Ectodermal cell (in vitro differentiated cells): ENCODE results near the gene CDY2A.
"Not testable (repeated sequence)": the region's sequence is repeated elsewhere in the genome, so short reads cannot be mapped to it uniquely, and the experiment has no call there.

Experiments
- H3K27ac ChIP-seq: 2 replicates; pipeline ENCODE4 v1.7.0; 2013; ENCODE audit warnings: mild to moderate bottlenecking, low read depth, low read length; ENCODE audit not compliant: insufficient read depth, poor library complexity, severe bottlenecking
- H3K27me3 ChIP-seq: 2 replicates; pipeline ENCODE4 v1.7.0; 2013; ENCODE audit warnings: mild to moderate bottlenecking, low read length; ENCODE audit not compliant: insufficient read depth, control insufficient read depth, poor library complexity, severe bottlenecking
- H3K36me3 ChIP-seq: one replicate; pipeline ENCODE4 v1.7.0; 2013; ENCODE audit warnings: low read length; ENCODE audit not compliant: control insufficient read depth, insufficient read depth
- H3K4me1 ChIP-seq: one replicate; pipeline ENCODE4 v1.7.0; 2013; ENCODE audit warnings: low read length; ENCODE audit not compliant: control insufficient read depth, insufficient read depth
- H3K4me3 ChIP-seq: 2 replicates; pipeline ENCODE4 v1.7.0; 2013; ENCODE audit warnings: low read depth, low read length, control low read depth; ENCODE audit not compliant: insufficient read depth
- H3K9me3 ChIP-seq: 2 replicates; pipeline ENCODE4 v1.7.0; 2013; ENCODE audit warnings: mild to moderate bottlenecking, low read length, moderate library complexity; ENCODE audit not compliant: control insufficient read depth
- WGBS, 2 experiments: methylation state at CpG; one replicate each; pipeline ENCODE4 v1.1.7; 2013; ENCODE audit warnings: missing lambda C conversion rate in 2 of 2; 5-methylcytosine and 5-hydroxymethylcytosine counted together

Gene CDY2A

DNA sequence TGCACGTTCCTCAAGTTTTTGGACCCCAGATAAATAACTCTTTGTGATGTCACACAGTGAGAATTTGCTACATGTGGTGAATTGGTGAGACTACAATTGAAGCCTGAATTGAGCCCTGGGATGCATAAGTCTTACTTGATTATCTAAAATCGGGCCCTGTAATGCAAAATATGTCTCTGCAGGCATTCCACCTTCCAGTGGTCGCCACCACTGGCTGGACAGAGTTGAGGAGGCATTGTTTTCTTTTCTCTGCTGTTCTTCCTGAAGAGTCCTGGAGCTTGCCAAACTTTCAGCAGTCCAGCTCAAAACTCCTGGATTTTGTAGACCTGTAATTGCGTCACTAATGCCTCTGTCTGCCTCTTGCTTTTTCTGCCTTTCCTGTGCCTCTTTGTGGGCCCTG, 23.5 kb downstream of the CDY2A start:
- not testable (repeated sequence) for H3K9me3 ChIP-seq, H3K27ac ChIP-seq, H3K27me3 ChIP-seq, H3K36me3 ChIP-seq, H3K4me1 ChIP-seq, H3K4me3 ChIP-seq
- no CpG with 5 or more reads among the region's 4 CpGs for WGBS, 2 experiments

DNA sequence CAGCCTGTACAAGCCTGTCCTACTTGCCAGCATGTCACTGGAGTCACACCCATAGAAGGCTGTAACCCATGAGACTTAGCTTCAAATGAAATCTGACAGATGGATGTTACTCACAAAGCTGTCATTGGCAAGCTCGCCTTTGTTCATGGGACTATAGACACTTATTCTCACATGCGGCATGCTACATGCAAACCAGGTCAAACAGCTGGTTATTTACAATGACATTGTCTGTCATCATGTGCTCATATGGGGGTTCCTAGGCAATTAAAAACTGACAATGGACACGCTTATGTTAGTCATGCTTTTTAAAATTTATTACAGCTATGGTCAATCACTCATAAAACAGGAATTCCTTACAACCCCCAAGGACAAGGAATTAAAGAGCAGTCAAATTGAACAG, 30.9 kb downstream of the CDY2A start:
- not testable (repeated sequence) for H3K4me1 ChIP-seq, H3K4me3 ChIP-seq, H3K9me3 ChIP-seq, H3K27me3 ChIP-seq, H3K36me3 ChIP-seq, H3K27ac ChIP-seq
- no CpG with 5 or more reads among the region's 3 CpGs for WGBS, 2 experiments

DNA sequence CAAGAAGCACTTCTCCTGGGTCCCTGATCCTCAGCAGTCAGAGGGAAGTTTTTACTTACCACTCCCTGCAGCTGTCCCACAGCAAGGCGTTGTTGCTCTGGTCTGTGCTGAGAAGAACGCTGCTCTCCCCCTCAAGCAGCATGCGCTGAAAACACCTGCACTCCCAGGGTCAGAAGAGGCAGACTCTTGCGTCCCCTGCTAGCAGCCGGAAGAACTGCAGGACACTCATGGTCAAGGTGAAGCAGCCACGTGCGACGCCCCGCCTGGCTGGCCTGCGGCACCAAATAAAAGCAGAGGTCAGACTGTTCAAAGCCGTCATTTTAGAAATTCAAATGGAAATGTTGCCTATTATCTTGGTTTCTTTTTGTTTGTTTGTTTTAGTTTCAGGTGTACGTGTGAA, 47.9 kb downstream of the CDY2A start:
- H3K27ac ChIP-seq, H3K4me3 ChIP-seq, H3K36me3 ChIP-seq, H3K4me1 ChIP-seq, H3K27me3 ChIP-seq, H3K9me3 ChIP-seq: not testable (repeated sequence)
- WGBS, 2 experiments, result no CpG with 5 or more reads among the region's 12 CpGs
